HEK293 (cell line): ENCODE measurements around the gene PABPC3.

Experiments used
- CTCF ChIA-PET: fragments of 350-600 bp; formaldehyde crosslinking; extraction: SDS; loops from one replicate; lab custom pipeline; 2021; ENCODE audit warnings: antibody characterized with exemption; lab: Yijun Ruan, JAX
- POLR2A ChIA-PET: fragments of 300-600 bp; formaldehyde crosslinking; extraction: SDS; loops from one replicate; lab custom pipeline; 2020; ENCODE audit warnings: antibody characterized with exemption, inconsistent platforms; lab: Yijun Ruan, JAX
- H3K27ac ChIP-seq: fragments of 200-500 bp; sonication (Bioruptor generic); 2 replicates; pipeline ENCODE4 v1.5.1; 2014; ENCODE audit warnings: low read depth, low read length, control low read depth, inconsistent platforms; ENCODE audit errors: extremely low read depth
- H3K36me3 ChIP-seq, 2 experiments: fragments of 200-500 bp in 1 of 2; sonication (Bioruptor generic) in 1 of 2; 1 replicate in 1 of 2; 2 replicates in 1 of 2; pipeline ENCODE4 v1.5.1; 2014 to 2017; ENCODE audit warnings: inconsistent platforms in 2 of 2, low read length in 2 of 2; ENCODE audit not compliant: control insufficient read depth in 2 of 2, insufficient read depth in 1 of 2
- H3K4me1 ChIP-seq: fragments of 200-500 bp; sonication (Bioruptor generic); 2 replicates; pipeline ENCODE4 v1.5.1; 2014; ENCODE audit warnings: mild to moderate bottlenecking, low read length, inconsistent platforms; ENCODE audit not compliant: control insufficient read depth, insufficient read depth
- H3K4me3 ChIP-seq: 2 replicates; pipeline ENCODE4 v1.5.1; 2011; ENCODE audit warnings: low read depth, mild to moderate bottlenecking, control low read depth, low read length, moderate library complexity
- H3K9me3 ChIP-seq: fragments of 200-500 bp; sonication (Bioruptor generic); 2 replicates; pipeline ENCODE4 v1.5.1; 2014; ENCODE audit warnings: low read depth, low read length, inconsistent platforms; ENCODE audit not compliant: control insufficient read depth, insufficient read depth
- GLIS1 ChIP-seq: fragments of 450-650 bp; formaldehyde crosslinking; IDR thresholded peaks from 2 replicates; pipeline ENCODE4 v1.5.1; 2016; ENCODE audit warnings: missing biosample characterization, missing genetic modification characterization
- GLIS2 ChIP-seq: fragments of 450-650 bp; formaldehyde crosslinking; IDR thresholded peaks from 2 replicates; pipeline ENCODE4 v1.5.1; 2016; ENCODE audit warnings: missing biosample characterization, missing genetic modification characterization
- IKZF3 ChIP-seq: fragments of 450-650 bp; IDR thresholded peaks from 2 replicates; pipeline ENCODE4 v1.5.0; 2018; ENCODE audit warnings: missing biosample characterization, mild to moderate bottlenecking, missing genetic modification characterization, moderate library complexity
- KLF1 ChIP-seq: fragments of 450-650 bp; formaldehyde crosslinking; IDR thresholded peaks from 2 replicates; pipeline ENCODE4 v1.5.1; 2016; ENCODE audit warnings: missing biosample characterization, missing genetic modification characterization
- KLF10 ChIP-seq: fragments of 450-650 bp; IDR thresholded peaks from 2 replicates; pipeline ENCODE4 v1.5.1; 2018; ENCODE audit warnings: missing biosample characterization, mild to moderate bottlenecking, missing genetic modification characterization
- KLF16 ChIP-seq: fragments of 450-650 bp; formaldehyde crosslinking; IDR thresholded peaks from 2 replicates; pipeline ENCODE4 v1.5.1; 2017; ENCODE audit warnings: missing biosample characterization, missing genetic modification characterization
- KLF9 ChIP-seq: fragments of 450-650 bp; formaldehyde crosslinking; IDR thresholded peaks from 2 replicates; pipeline ENCODE4 v1.5.1; 2016; ENCODE audit warnings: missing biosample characterization, missing genetic modification characterization, low read depth
- ZBTB17 ChIP-seq: fragments of 450-650 bp; formaldehyde crosslinking; IDR thresholded peaks from 2 replicates; pipeline ENCODE4 v1.5.1; 2016; ENCODE audit warnings: missing biosample characterization, missing genetic modification characterization
- ZBTB20 ChIP-seq: fragments of 450-650 bp; formaldehyde crosslinking; IDR thresholded peaks from 2 replicates; pipeline ENCODE4 v1.5.1; 2016; ENCODE audit warnings: missing biosample characterization, missing genetic modification characterization
- ZBTB48 ChIP-seq: fragments of 450-650 bp; formaldehyde crosslinking; IDR thresholded peaks from 2 replicates; pipeline ENCODE4 v1.5.1; 2016; ENCODE audit warnings: missing biosample characterization, missing genetic modification characterization
- ZFHX2 ChIP-seq: fragments of 450-650 bp; formaldehyde crosslinking; conservative IDR thresholded peaks from 2 replicates; pipeline ENCODE4 v1.5.1; 2016; ENCODE audit warnings: missing biosample characterization, missing genetic modification characterization
- ZFP41 ChIP-seq: fragments of 450-650 bp; formaldehyde crosslinking; IDR thresholded peaks from 2 replicates; pipeline ENCODE4 v1.5.1; 2016; ENCODE audit warnings: missing biosample characterization, missing genetic modification characterization, borderline replicate concordance
- ZNF157 ChIP-seq: fragments of 450-650 bp; formaldehyde crosslinking; IDR thresholded peaks from 2 replicates; pipeline ENCODE4 v1.5.1; 2016; ENCODE audit warnings: missing biosample characterization, missing genetic modification characterization
- ZNF16 ChIP-seq: fragments of 450-650 bp; formaldehyde crosslinking; IDR thresholded peaks from 2 replicates; pipeline ENCODE4 v1.5.1; 2016; ENCODE audit warnings: low read depth, missing biosample characterization, missing genetic modification characterization
- ZNF2 ChIP-seq: fragments of 450-650 bp; formaldehyde crosslinking; IDR thresholded peaks from 2 replicates; pipeline ENCODE4 v1.5.1; 2016; ENCODE audit warnings: missing biosample characterization, missing genetic modification characterization
- ZNF239 ChIP-seq: fragments of 450-650 bp; formaldehyde crosslinking; IDR thresholded peaks from 2 replicates; pipeline ENCODE4 v1.5.1; 2016; ENCODE audit warnings: missing biosample characterization, missing genetic modification characterization
- ZNF335 ChIP-seq: fragments of 450-650 bp; formaldehyde crosslinking; conservative IDR thresholded peaks from 2 replicates; pipeline ENCODE4 v1.5.1; 2016; ENCODE audit warnings: missing biosample characterization, missing genetic modification characterization
- ZNF341 ChIP-seq: fragments of 450-650 bp; formaldehyde crosslinking; IDR thresholded peaks from 2 replicates; pipeline ENCODE4; 2016; ENCODE audit warnings: low read depth, missing biosample characterization, missing genetic modification characterization
- ZNF596 ChIP-seq: fragments of 450-650 bp; IDR thresholded peaks from 2 replicates; pipeline ENCODE4 v1.5.0; 2018; ENCODE audit warnings: missing biosample characterization, mild to moderate bottlenecking, missing genetic modification characterization, moderate library complexity
- ZNF600 ChIP-seq: fragments of 450-650 bp; formaldehyde crosslinking; IDR thresholded peaks from 2 replicates; pipeline ENCODE4 v1.5.1; 2016; ENCODE audit warnings: missing biosample characterization, missing genetic modification characterization
- ZNF629 ChIP-seq: fragments of 450-650 bp; formaldehyde crosslinking; IDR thresholded peaks from 2 replicates; pipeline ENCODE4 v1.5.1; 2017; ENCODE audit warnings: missing biosample characterization, missing genetic modification characterization
- ZNF654 ChIP-seq: fragments of 450-650 bp; formaldehyde crosslinking; IDR thresholded peaks from 2 replicates; pipeline ENCODE4 v1.5.1; 2016; ENCODE audit warnings: low read depth, missing biosample characterization, missing genetic modification characterization
- ZNF660 ChIP-seq: fragments of 450-650 bp; IDR thresholded peaks from 2 replicates; pipeline ENCODE4 v1.5.1; 2018; ENCODE audit warnings: missing biosample characterization, mild to moderate bottlenecking, missing genetic modification characterization
- ZNF76 ChIP-seq: fragments of 450-650 bp; formaldehyde crosslinking; IDR thresholded peaks from 2 replicates; pipeline ENCODE4; 2016; ENCODE audit warnings: low read depth, missing biosample characterization, missing genetic modification characterization, borderline replicate concordance
- ZSCAN16 ChIP-seq: fragments of 450-650 bp; formaldehyde crosslinking; IDR thresholded peaks from 2 replicates; pipeline ENCODE4 v1.5.1; 2016; ENCODE audit warnings: missing biosample characterization, missing genetic modification characterization
- TF ChIP-seq, protein P1 (sequence below): fragments of 450-650 bp; formaldehyde crosslinking; optimal IDR thresholded peaks from 2 replicates; pipeline ENCODE3; 2016; ENCODE audit warnings: missing biosample characterization, mild to moderate bottlenecking, missing genetic modification characterization
- TF ChIP-seq, protein P2 (sequence below): fragments of 450-650 bp; formaldehyde crosslinking; conservative IDR thresholded peaks from 2 replicates; pipeline ENCODE4 v1.5.1; 2016; ENCODE audit warnings: low read depth, missing biosample characterization, missing genetic modification characterization
- TF ChIP-seq, protein P3 (sequence below): fragments of 450-650 bp; formaldehyde crosslinking; IDR thresholded peaks from 2 replicates; pipeline ENCODE4 v1.5.1; 2016; ENCODE audit warnings: missing biosample characterization, missing genetic modification characterization
- TF ChIP-seq, protein P4 (sequence below): fragments of 450-650 bp; formaldehyde crosslinking; IDR thresholded peaks from 2 replicates; pipeline ENCODE4 v1.5.1; 2016; ENCODE audit warnings: missing biosample characterization, missing genetic modification characterization

The PABPC3 gene

DNA sequence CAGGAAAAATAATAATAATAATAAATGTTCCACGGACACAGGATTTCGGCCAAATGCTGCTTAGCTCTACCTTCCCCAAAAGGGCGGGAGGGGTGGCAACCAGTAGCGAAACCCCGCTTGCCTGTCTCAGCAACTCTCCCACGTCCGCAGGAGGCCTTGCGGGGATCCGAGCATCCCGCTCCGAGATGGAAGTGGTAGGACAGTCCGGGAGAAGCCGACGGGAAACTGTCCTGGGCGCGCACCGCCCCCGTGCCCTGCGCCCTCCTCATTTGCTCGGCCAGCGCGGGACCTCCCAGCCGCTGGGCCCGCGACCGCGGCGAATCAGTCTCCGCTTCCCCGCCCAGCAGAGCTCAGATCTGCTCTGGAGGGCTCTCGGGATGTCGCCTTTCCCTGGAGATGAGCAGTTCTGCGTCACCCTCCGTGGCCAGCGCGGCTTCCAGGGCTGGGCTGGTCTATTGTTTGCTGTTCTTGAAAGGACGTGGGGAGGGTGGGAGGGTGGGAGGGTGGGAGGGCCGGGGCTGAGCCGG, 48.9 kb upstream of the PABPC3 start:
- Histone ChIP-seq H3K4me1 (no peaks in the 10 kb centered on the region), H3K27ac (no peak overlapping the region), H3K4me3 (peak overlapping the region; percentile 55), H3K9me3 (no peaks in the 10 kb centered on the region), H3K36me3 (no peaks in the 10 kb centered on the region)
- CTCF ChIA-PET, result interaction anchor here (0.6 kb wide), 1 partner anchor 8 kb away, joined by 3 read pairs; no protein-coding TSS in a partner anchor
- POLR2A ChIA-PET, result interaction anchor here (0.5 to 0.6 kb wide), 3 partner anchors 23 to 1206 kb away, joined by 4 read pairs; no protein-coding TSS in a partner anchor
- TF ChIP-seq KLF16 (tag by site-specific recombination) (0 out of 2 replicates have a peak, but pooled peaks have one; percentile 42), GLIS2 (tag by site-specific recombination) (peak; percentile 69), ZNF239 (tag by site-specific recombination) (no peak), ZBTB48 (tag by site-specific recombination) (0 out of 2 replicates have a peak, but pooled peaks have one; percentile 9), ZNF596 (no peak), ZNF660 (tag by site-specific recombination) (0 out of 2 replicates have a peak, but pooled peaks have one; percentile 19), ZNF629 (tag by site-specific recombination) (peak; percentile 28; the same call in 1 of the 2 replicates), ZFHX2 (tag by site-specific recombination) (peak; percentile 41), ZNF654 (no peak), ZNF335 (tag by site-specific recombination) (peak; percentile 65), ZNF2 (no peak), ZNF16 (tag by site-specific recombination) (no peak), ZNF600 (tag by site-specific recombination) (peak; percentile 58; the same call in 1 of the 2 replicates), KLF10 (tag by site-specific recombination) (no peak), ZSCAN16 (tag by site-specific recombination) (no peak), IKZF3 (peak; percentile 44), GLIS1 (tag by site-specific recombination) (peak; percentile 66), KLF1 (tag by site-specific recombination) (no peak), ZFP41 (no peak), KLF9 (tag by site-specific recombination) (no peak), ZNF157 (tag by site-specific recombination) (no peak), ZNF341 (tag by site-specific recombination) (peak; percentile 71), ZNF76 (no peak), ZBTB17 (tag by site-specific recombination) (peak; percentile 82), ZBTB20 (tag by site-specific recombination) (peak; percentile 75)
- TF ChIP-seq, protein P1, sequence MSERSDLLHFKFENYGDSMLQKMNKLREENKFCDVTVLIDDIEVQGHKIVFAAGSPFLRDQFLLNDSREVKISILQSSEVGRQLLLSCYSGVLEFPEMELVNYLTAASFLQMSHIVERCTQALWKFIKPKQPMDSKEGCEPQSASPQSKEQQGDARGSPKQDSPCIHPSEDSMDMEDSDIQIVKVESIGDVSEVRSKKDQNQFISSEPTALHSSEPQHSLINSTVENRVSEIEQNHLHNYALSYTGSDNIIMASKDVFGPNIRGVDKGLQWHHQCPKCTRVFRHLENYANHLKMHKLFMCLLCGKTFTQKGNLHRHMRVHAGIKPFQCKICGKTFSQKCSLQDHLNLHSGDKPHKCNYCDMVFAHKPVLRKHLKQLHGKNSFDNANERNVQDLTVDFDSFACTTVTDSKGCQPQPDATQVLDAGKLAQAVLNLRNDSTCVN (tag by site-specific recombination), result peak; percentile 88
- TF ChIP-seq, protein P2, sequence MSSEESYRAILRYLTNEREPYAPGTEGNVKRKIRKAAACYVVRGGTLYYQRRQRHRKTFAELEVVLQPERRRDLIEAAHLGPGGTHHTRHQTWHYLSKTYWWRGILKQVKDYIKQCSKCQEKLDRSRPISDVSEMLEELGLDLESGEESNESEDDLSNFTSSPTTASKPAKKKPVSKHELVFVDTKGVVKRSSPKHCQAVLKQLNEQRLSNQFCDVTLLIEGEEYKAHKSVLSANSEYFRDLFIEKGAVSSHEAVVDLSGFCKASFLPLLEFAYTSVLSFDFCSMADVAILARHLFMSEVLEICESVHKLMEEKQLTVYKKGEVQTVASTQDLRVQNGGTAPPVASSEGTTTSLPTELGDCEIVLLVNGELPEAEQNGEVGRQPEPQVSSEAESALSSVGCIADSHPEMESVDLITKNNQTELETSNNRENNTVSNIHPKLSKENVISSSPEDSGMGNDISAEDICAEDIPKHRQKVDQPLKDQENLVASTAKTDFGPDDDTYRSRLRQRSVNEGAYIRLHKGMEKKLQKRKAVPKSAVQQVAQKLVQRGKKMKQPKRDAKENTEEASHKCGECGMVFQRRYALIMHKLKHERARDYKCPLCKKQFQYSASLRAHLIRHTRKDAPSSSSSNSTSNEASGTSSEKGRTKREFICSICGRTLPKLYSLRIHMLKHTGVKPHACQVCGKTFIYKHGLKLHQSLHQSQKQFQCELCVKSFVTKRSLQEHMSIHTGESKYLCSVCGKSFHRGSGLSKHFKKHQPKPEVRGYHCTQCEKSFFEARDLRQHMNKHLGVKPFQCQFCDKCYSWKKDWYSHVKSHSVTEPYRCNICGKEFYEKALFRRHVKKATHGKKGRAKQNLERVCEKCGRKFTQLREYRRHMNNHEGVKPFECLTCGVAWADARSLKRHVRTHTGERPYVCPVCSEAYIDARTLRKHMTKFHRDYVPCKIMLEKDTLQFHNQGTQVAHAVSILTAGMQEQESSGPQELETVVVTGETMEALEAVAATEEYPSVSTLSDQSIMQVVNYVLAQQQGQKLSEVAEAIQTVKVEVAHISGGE (tag by site-specific recombination), result no peak
- TF ChIP-seq, protein P3, sequence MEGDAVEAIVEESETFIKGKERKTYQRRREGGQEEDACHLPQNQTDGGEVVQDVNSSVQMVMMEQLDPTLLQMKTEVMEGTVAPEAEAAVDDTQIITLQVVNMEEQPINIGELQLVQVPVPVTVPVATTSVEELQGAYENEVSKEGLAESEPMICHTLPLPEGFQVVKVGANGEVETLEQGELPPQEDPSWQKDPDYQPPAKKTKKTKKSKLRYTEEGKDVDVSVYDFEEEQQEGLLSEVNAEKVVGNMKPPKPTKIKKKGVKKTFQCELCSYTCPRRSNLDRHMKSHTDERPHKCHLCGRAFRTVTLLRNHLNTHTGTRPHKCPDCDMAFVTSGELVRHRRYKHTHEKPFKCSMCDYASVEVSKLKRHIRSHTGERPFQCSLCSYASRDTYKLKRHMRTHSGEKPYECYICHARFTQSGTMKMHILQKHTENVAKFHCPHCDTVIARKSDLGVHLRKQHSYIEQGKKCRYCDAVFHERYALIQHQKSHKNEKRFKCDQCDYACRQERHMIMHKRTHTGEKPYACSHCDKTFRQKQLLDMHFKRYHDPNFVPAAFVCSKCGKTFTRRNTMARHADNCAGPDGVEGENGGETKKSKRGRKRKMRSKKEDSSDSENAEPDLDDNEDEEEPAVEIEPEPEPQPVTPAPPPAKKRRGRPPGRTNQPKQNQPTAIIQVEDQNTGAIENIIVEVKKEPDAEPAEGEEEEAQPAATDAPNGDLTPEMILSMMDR, result no peak
- TF ChIP-seq, protein P4, sequence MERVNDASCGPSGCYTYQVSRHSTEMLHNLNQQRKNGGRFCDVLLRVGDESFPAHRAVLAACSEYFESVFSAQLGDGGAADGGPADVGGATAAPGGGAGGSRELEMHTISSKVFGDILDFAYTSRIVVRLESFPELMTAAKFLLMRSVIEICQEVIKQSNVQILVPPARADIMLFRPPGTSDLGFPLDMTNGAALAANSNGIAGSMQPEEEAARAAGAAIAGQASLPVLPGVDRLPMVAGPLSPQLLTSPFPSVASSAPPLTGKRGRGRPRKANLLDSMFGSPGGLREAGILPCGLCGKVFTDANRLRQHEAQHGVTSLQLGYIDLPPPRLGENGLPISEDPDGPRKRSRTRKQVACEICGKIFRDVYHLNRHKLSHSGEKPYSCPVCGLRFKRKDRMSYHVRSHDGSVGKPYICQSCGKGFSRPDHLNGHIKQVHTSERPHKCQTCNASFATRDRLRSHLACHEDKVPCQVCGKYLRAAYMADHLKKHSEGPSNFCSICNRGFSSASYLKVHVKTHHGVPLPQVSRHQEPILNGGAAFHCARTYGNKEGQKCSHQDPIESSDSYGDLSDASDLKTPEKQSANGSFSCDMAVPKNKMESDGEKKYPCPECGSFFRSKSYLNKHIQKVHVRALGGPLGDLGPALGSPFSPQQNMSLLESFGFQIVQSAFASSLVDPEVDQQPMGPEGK (tag by site-specific recombination), result peak; percentile 53
